Measurements from ENCODE around the gene CEBPZ.

DNA sequence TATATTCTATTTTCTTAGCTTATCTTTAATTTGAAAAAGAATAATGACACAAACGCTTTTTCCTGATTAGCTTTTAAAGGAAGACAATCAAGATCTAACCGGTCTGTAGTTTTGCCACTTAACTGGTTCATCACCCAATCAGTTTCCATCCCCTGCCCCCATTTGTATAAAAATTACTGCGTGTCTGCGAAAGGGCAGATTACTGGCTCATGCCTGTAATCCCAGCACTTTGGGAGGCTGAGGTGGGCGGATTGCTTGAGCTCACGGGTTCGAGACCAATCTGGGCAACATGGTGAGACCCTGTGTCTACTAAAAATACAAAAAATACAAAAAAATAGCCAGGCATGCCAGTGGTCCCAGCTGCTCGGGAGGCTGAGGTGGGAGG is 32.7 kb downstream of the CEBPZ start:
- TF ChIP-seq, protein P1, sequence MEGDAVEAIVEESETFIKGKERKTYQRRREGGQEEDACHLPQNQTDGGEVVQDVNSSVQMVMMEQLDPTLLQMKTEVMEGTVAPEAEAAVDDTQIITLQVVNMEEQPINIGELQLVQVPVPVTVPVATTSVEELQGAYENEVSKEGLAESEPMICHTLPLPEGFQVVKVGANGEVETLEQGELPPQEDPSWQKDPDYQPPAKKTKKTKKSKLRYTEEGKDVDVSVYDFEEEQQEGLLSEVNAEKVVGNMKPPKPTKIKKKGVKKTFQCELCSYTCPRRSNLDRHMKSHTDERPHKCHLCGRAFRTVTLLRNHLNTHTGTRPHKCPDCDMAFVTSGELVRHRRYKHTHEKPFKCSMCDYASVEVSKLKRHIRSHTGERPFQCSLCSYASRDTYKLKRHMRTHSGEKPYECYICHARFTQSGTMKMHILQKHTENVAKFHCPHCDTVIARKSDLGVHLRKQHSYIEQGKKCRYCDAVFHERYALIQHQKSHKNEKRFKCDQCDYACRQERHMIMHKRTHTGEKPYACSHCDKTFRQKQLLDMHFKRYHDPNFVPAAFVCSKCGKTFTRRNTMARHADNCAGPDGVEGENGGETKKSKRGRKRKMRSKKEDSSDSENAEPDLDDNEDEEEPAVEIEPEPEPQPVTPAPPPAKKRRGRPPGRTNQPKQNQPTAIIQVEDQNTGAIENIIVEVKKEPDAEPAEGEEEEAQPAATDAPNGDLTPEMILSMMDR (IDR thresholded peaks at IDR 0.05), result no peak
- TF ChIP-seq POLR2AphosphoS5 (IDR thresholded peaks at IDR 0.05) (no peak), POLR2A (IDR thresholded peaks at IDR 0.05) (no peak)
